HG03342 (cell line): ENCODE data around the gene SULT1A2.
A peak's percentile ranks its signal among the peaks of the same experiment; 100 is the strongest.
"Not testable (repeated sequence)": the region's sequence is repeated elsewhere in the genome, so short reads cannot be mapped to it uniquely, and the experiment has no call there.

Experiments
- ATAC-seq: cut with Tn5 transposase; IDR thresholded peaks from one replicate; pipeline ENCODE4 v1.9.1; 2021; ENCODE audit warnings: mild to moderate bottlenecking, moderate library complexity; ENCODE audit not compliant: unreplicated experiment

Gene SULT1A2

DNA sequence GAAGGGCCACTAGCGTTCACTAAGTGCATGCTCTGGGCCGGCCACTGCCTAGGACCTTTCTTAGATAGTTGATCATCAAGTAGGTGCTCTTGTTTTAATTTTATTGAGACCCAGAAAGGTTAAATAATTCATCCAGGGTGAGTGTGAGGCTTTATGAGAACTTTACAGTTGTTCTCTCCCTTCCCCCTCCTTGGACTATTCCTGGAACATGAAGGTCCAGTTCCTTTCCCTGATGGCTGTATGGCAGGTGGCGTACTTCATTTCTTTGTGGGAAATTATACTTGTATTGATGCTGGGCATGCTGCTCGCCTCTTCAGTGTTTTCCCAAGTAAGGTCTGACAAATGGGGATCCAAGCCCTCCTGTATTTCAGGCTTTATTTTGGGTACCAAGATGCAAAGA is 34.7 kb downstream of the SULT1A2 start:
- no peak for ATAC-seq

DNA sequence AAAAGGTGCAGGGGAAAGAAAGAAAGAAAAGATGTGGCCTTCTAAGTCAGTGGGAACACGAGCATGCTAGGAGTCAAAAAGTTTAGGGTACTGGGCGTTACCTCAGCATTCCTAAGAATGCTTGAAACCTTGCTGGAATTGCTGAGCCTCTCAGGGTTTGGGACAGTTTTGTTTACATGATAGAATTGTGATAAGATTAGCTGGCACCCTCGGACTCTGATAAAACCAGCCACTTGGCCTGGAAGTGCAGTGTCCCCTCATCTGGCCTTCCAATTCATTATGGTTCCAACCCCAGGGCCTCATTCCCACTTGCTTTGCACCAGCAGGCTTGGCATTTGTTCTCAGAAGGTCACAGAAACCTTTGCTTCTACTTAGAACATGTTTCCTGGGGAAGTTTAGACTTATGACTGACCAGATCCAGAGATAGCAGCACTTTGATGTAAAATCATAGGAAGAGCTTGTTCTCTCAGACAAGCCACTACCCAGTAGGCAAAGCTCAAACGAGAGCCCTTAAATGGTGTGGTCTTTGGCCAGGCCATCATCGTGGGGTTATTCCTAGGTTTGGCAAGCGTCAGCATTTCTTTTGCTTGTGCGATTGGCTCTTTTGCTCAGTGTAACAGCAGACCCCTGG is 35.2 kb downstream of the SULT1A2 start:
- ATAC-seq = no peak

DNA sequence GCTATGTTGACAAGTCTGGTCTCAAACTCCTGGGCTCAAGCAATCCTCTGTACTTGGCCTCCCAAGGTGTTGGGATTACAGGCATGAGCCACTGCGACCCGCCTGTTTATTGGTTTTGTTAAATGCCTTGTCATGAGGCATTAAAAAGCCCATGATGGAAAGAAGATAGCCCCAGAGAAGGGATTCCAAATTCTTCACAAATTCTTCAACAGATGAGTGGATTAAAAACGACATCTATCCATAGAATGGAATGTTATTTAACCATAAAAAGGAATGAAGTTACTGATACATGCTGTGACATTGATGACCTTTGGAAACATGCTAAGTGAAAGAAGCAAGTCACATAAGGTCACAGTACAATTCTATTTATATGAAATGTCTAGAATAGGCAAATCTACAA is 38.4 kb downstream of the SULT1A2 start:
- no peak for ATAC-seq

DNA sequence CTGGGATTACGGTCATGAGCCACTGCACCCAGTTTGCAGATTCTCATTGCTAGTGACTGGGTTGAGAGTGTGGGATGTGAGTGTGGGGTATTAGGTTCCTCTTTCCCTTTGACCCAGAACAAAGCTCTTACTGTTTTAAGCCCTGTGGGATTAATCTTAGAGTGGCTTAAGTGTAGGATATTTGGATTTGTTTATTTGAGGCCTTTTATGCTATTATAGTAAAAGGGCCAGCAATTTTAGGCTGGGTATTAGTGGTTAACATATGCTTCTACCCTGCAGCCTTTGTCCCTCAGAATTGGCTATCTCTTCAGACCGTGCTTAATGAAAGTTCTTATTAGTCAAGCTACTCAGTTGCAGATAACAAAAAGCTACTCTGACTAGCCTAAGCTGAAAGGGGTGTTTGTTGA is 39.9 kb downstream of the SULT1A2 start:
- no peak for ATAC-seq

DNA sequence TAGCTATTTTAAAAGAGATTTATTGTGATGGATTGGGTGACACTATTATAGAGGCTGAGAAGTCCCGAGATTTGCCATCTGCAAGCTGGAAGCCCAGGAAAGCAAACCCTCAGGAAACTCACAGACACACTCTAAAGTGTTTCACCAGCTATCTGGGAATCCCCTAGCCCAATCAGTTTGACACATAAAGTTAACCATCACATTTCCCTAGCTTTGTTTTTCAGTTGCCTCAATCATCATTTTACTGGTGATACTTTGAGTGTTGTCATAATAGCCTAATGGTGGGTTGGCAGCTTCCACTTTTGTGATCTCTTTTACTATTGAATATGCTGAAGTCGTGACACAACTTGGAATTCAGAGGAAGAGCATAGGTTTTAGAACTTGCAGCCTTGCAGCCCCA is 41.3 kb downstream of the SULT1A2 start:
- no peak for ATAC-seq

DNA sequence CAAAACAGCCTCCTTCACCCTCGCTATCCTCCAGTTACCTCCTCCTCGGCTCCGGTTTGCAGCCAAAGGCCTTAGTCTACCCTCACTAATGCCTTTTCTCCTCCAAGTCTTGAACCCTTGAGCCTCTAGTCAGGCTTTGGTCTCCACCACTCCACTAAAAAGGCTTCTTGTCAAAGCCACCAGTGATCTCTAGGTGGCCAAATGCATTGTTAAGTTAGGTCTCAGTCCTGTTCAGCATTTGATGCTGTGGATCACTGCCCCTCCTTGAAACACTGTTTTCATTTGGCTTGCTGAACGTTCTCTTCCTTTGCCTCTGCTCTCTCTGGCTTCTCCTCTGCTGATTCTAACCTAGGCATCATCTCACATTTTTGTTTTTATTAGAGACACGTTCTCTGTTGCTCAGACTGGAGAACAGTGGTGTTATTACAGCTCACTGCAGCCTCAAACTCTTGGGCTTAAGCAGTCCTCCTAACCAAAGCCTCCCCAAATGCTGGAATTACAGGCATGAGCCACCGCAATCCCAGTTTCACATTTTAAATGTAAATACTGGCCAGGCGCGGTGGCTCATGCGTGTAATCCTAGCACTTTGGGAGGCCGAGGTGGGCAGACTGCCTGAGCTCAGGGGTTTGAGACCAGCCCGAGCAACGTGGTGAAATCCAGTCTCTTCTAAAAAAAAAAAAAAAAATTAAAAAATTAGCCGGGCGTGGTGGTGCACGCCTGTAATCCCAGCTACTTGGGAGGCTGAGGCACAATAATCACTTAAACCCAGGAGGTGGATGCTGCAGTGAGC is 42.0 kb downstream of the SULT1A2 start:
- ATAC-seq = no peak

DNA sequence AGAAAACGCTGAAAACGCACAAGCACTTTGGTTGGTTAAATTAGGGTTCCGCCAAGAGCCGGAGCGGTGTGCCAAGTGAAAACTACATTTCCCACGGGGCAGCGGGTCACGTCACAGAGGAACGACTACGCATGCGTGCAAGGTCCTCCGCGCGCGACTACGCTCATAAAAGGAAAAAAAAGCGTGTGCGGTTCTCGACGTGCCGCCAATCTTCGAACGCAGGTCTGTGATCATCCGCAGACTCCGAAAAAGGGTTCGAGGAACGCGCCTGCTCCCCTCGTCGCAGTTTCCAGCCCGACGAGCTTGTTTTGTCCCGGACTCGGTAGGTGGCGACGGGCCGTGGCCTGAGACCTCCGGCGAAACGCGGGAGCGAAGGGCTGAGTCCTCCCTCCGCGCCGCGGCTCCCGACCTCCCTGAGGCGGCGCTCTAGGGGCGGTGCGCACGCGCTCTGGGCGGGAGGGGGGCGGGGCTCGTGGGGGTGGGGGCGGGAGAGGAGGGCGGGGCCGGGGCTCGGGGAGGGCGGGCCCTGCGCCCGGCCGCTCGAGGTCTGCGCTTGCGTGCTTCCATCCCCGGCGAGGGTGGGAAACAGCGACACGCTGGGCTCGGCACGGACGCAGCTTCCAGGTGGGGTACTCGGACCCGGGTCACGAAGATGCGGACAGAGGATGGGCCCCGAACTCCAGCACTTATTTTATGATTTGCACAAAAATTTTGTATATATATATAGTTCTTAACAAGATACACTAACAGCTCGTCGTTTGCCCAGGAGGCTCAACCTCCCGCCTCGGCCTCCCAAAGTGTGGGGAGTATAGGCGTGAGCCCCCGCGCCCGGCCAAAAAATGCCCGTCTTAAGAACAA is 42.8 kb downstream of the SULT1A2 start, which contains the start of gene SGF29:
Gene SGF29, plus strand, starts transcription at position 145 of the 858 bp plus-strand sequence. CDS start 27,150 bp downstream, outside the sequence.
- peak; percentile 72 for ATAC-seq

DNA sequence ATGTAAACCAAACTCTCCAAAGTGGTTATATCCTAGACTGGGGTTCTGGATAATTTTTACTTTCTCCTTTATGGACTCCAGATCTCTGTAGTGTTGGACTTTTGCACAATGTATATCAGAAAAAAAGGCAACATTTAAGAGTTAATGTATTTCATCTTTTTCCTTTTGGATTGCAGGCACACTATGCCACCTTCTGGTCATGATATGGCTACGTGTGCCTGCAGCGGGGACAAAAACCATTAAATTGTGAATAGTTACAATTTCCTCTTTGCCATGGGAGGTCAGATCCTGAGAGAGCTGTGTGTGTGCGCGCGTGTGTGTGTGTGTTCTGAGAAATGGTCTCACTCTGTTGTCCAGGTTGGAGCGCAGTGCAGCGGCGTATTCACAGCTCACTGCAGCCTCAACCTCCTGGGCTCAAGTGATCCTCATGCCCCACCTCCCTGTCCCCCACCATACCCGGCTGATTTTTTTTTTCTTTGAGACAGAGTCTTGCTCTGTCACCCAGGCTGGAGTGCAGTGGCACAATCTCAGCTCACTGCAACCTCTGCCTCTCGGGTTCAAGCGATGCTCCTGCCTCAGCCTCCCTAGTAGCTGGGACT is 47.5 kb downstream of the SULT1A2 start:
- ATAC-seq = no peak

DNA sequence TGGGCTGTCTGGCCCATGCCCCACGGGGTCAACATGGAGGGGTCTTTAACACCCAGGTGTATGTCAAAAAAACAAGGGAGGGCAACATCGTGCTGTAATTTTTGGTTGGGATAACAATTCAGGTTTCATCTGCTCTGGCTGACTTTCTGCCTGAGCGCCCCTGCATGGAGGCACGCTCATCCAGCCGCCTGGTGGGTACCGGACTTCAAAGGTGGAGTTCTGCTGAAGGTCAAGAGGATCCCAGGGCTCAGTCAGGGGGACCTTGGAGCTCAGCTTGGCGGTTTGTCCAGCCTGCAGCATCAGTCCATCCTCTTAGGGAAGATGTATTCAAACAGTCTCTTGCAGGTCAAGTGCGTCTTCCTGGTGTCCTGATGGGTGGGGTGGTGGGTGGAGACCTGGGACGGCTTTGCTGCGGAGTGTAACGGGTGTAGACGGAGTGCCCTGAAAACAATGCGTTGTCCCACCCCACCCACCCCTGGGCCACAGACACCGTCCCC is 48.5 kb downstream of the SULT1A2 start:
- ATAC-seq = no peak

DNA sequence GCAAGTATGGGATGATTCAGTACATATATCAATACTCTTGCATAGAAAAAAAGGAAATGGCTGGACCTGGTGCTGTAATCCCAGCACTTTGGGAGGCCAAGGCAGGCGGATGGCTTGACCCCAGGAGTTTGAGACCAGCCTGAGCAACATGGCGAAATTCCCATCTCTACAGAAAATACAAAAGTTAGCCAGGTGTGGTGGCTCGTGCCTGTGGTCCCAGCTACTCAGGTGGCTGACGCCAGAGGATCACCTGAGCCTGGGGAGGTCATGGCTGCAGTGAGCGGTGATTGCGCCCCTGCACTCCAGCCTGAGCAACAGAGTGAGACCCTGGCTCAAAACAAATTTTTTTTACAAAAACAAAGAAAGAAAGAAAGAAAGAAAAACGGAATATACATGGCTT is 50.2 kb downstream of the SULT1A2 start:
- no peak for ATAC-seq

DNA sequence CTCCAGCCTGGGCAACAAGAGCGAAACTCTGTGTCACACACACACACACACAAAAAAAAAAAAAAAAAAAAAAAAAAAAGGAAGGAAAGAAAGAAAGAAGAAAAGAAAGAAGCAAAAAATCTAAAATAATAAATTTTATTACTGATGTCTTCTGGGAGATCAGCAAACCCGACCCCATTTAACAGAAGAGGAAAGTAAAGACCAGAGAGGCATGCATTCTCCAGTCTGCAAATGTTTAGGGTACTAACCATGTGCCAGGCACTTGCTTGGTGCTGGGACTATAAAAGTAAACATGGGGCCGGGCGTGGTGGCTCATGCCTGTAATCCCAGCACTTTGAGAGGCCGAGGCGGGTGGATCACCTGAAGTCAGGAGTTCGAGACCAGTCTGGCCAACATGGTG is 50.9 kb downstream of the SULT1A2 start:
- not testable (repeated sequence) for ATAC-seq

DNA sequence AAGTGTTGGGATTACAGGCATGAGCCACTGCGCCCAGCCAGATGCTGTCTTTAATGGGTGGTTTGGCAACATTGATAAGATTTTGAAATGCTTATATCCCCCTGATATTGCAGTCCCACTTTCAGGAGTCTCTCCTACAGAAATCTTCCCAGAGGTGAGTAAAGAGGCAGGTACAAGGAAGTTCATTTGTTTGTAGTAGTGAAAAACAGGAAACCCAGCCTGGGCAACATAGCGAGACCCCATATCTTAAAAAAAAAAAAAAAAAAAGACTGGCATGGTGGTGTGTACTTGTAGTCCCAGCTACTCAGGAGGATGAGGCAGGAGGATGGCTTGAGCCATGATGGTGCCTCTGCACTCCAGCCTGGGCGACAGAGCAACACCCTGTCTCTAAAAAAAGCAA is 51.9 kb downstream of the SULT1A2 start:
- ATAC-seq = no peak

DNA sequence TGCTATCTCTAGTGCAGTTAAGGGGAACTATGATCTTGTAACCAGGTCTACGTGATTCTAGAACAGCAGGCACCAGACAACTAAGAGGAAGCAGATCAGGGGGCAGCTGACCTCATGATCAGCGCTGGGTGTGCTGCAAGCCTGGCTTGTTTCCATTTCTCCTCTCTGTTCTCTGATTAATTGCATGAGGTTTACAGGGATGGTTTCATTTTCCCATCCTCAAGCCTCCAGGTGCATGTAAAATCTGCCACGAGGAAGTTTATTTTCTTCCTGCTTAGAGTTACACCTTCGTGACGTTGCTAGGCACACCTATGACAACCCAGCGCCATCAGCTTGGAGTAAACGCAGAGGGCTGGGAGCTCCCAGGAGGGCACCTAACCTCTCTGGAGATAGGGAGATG is 53.8 kb downstream of the SULT1A2 start:
- no peak for ATAC-seq

DNA sequence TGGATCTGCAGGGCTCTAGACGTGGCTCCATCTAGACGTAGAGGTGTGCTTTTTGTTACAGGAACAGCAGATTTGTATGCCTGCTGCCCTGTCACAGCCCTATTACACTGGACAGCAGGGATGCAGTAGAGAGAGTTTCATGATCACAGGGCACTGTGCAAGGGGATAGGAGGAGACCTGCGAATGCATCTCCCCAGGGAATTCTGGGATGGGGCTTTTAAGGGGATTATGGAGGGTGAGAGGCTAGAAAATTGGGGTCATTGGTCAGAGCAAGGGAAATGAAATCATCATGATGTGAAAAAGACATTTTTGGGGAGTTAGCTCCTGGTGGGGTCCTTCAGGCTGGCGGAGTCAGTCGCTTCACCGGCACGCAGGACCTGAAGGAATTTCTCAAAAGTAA is 54.2 kb downstream of the SULT1A2 start:
- ATAC-seq = no peak
